Prostate gland (tissue), 2 donors: ENCODE results near the gene KDELR3.

ENCODE experiments used
- CTCF ChIP-seq, 4 experiments: fragments of 200-600 bp in 2 of 4; fragments of 450-650 bp in 2 of 4; sonication (generic) in 2 of 4; IDR thresholded peaks; 1 replicate in 3 of 4; 2 replicates in 1 of 4; pipeline ENCODE4 v1.5.1; 2016 to 2019; ENCODE audit warnings: antibody characterized with exemption in 4 of 4, mild to moderate bottlenecking in 2 of 4, moderate library complexity in 2 of 4
- POLR2A ChIP-seq: fragments of 450-650 bp; IDR thresholded peaks from one replicate; pipeline ENCODE4 v1.6.1; 2016; ENCODE audit warnings: antibody characterized with exemption, mild to moderate bottlenecking

- no peak for TF ChIP-seq CTCF (IDR thresholded peaks at IDR 0.05)
- no peak for TF ChIP-seq POLR2A
Measured at GRCh38 chr22:38468443-38469305, 778 bp downstream of the KDELR3 start.
